A549 treated with CpdA at 1 μM for 4 hours (cell line): Measurements from ENCODE around the gene EMD. TPM values are rescaled to one million over a fixed set of nuclear protein-coding genes. Genes with fewer than 3 reads are reported as not detected.

Experiments
- total RNA-seq: library from RNA; stranded (reverse); fragments of 200-300 nt; extraction: Qiagen RNA extraction; gene quantifications from 5 replicates; pipeline ENCODE4 v1.2.3, GENCODE V29; 2022; ENCODE audit warnings: low read depth

Gene EMD
- 114 to 166 TPM (median 150 TPM) in 5 replicates for total RNA-seq

GRCh38 chrX:154378799-154379568 is at the start of gene EMD:
EMD (plus strand) TSS chrX:154379295; CDS start chrX:154379485, 190 bp downstream.

GRCh38 chrX:154374313-154375155 is 4.6 kb upstream of the EMD start, which contains the start of gene FLNA:
FLNA (minus strand) TSS chrX:154374634; CDS start chrX:154371245, 3,389 bp downstream.

GRCh38 chrX:154397888-154398667 is 19.0 kb downstream of the EMD start, which contains the start of gene RPL10:
RPL10 (plus strand) TSS chrX:154398377; CDS start chrX:154398520, 143 bp downstream.

DNA sequence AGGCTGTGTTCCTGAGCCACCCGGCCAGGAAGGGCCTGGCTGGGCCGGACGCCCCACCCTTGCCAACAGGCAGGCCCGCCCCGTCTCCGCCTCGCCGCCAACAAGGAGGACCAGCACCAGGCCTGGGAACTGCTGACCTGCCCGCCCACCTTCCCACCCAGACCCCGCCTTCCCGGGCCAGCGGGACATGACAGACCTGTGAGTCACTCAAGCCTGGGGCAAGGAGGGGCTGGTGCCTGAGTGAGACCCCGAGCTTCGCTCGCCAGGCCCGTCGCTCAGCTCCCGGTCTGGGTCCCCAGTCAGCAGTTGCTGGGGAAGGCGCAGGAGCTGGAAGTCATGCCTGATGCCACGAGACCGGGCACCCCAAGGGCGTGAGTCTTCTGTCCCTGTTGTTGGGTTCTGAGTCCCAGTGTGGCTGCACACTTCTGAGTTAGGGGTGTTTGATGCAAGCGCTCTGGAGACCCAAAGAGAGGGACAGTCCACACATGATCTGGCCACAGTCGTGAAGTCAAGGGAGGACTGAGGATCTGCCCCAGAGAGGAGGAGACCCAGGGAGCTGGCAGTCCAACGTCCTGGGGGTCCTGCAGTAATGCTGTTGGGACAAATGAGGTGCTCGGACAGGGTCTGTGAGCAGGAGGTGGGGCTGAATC is 30.3 kb downstream of the EMD start, which contains the start of gene DNASE1L1:
TSS of gene DNASE1L1 (minus strand) at position 33 of the 650 bp plus-strand sequence. CDS start 3,686 bp downstream, outside the sequence.

GRCh38 chrX:154428176-154429171 is 49.4 kb downstream of the EMD start, which contains the start of gene ATP6AP1:
ATP6AP1 (plus strand) TSS chrX:154428677; CDS start chrX:154428693, 16 bp downstream.

Other genes starting within 250 kb of the EMD start
- not detected in 5 replicates for gene OPN1LW, start 235.1 kb upstream of the EMD start, total RNA-seq
- not detected in 5 replicates for gene OPN1MW, start 196.7 kb upstream of the EMD start, total RNA-seq
- gene OPN1MW2, start 159.5 kb upstream of the EMD start, total RNA-seq, result not detected in 5 replicates
- not detected in 5 replicates for gene OPN1MW3, start 121.7 kb upstream of the EMD start, total RNA-seq
- not detected in 5 replicates for gene TEX28, start 84.2 kb upstream of the EMD start, total RNA-seq
- gene TKTL1, start 83.5 kb upstream of the EMD start, total RNA-seq, result 0.10 to 0.23 TPM in 2 of 5 replicates, not detected in the others
- gene FLNA, start 4.7 kb upstream of the EMD start, total RNA-seq, result 1,432 to 1,768 TPM (median 1,617 TPM) in 5 replicates
- 5,322 to 5,614 TPM (median 5,495 TPM) in 5 replicates for gene RPL10, start 19.1 kb downstream of the EMD start, total RNA-seq
- 24.8 to 33.0 TPM (median 25.7 TPM) in 5 replicates for gene DNASE1L1, start 30.0 kb downstream of the EMD start, total RNA-seq
- 29.2 to 38.1 TPM (median 37.3 TPM) in 5 replicates for gene TAFAZZIN, start 32.2 kb downstream of the EMD start, total RNA-seq
- gene ATP6AP1, start 49.4 kb downstream of the EMD start, total RNA-seq, result 74.5 to 108 TPM (median 106 TPM) in 5 replicates
- gene GDI1, start 57.9 kb downstream of the EMD start, total RNA-seq, result 87.3 to 107 TPM (median 98.1 TPM) in 5 replicates
- 105 to 122 TPM (median 115 TPM) in 5 replicates for gene FAM50A, start 64.8 kb downstream of the EMD start, total RNA-seq
- 9.0 to 14.6 TPM (median 13.0 TPM) in 5 replicates for gene PLXNA3, start 79.0 kb downstream of the EMD start, total RNA-seq
- 43.3 to 74.7 TPM (median 68.4 TPM) in 5 replicates for gene LAGE3, start 100.0 kb downstream of the EMD start, total RNA-seq
- gene UBL4A, start 107.3 kb downstream of the EMD start, total RNA-seq, result 63.2 to 69.4 TPM (median 68.0 TPM) in 5 replicates
- gene SLC10A3, start 111.3 kb downstream of the EMD start, total RNA-seq, result 29.4 to 44.2 TPM (median 40.5 TPM) in 5 replicates
- gene FAM3A, start 136.9 kb downstream of the EMD start, total RNA-seq, result 35.6 to 46.9 TPM (median 41.9 TPM) in 5 replicates
- 1,412 to 1,586 TPM (median 1,534 TPM) in 5 replicates for gene G6PD, start 167.6 kb downstream of the EMD start, total RNA-seq
- 35.8 to 45.0 TPM (median 42.5 TPM) in 5 replicates for gene IKBKG, start 168.3 kb downstream of the EMD start, total RNA-seq
- gene CTAG1A, start 205.8 kb downstream of the EMD start, total RNA-seq, result 0.18 TPM in 1 of 5 replicates, not detected in the others
- not detected in 5 replicates for gene CTAG1B, start 240.0 kb downstream of the EMD start, total RNA-seq